Measurements from ENCODE around the gene CYBA.

The CYBA gene

GRCh38 chr16:88647178-88648070, 3.4 kb downstream of the CYBA start:
- DNase-seq (ENCODE audit: low read depth, low spot score), result no peak

- DNase-seq (ENCODE audit: low read depth, low spot score), result no peak
Observed at GRCh38 chr16:88646345-88647034, 4.4 kb downstream of the CYBA start.

- no peak for DNase-seq (ENCODE audit: low read depth, low spot score)
Observed at GRCh38 chr16:88645941-88646340, 4.9 kb downstream of the CYBA start.

- DNase-seq (ENCODE audit: low read depth, low spot score), result no peak
Observed at GRCh38 chr16:88645455-88645854, 5.4 kb downstream of the CYBA start.

- no peak for DNase-seq (ENCODE audit: low read depth, low spot score)
Observed at GRCh38 chr16:88643644-88643932, 7.3 kb downstream of the CYBA start.

GRCh38 chr16:88642881-88643643, 7.8 kb downstream of the CYBA start:
- no peak for DNase-seq (ENCODE audit: low read depth, low spot score)

GRCh38 chr16:88640498-88641247, 10.2 kb downstream of the CYBA start:
- no peak for DNase-seq (ENCODE audit: low read depth, low spot score)

- no peak for DNase-seq (ENCODE audit: low read depth, low spot score)
Observed at GRCh38 chr16:88640039-88640495, 10.8 kb downstream of the CYBA start.

- DNase-seq (ENCODE audit: low read depth, low spot score), result no peak
Observed at GRCh38 chr16:88639231-88640038, 11.4 kb downstream of the CYBA start.

GRCh38 chr16:88638323-88639230, 12.3 kb downstream of the CYBA start, which contains the start of gene IL17C:
Gene IL17C, plus strand, starts transcription at chr16:88638572. Its CDS starts 70 bp downstream, at chr16:88638642.
- no peak for DNase-seq (ENCODE audit: low read depth, low spot score)

GRCh38 chr16:88636488-88637265, 14.2 kb downstream of the CYBA start:
- DNase-seq (ENCODE audit: low read depth, low spot score), result no peak

- no peak for DNase-seq (ENCODE audit: low read depth, low spot score)
Observed at GRCh38 chr16:88635671-88636319, 15.1 kb downstream of the CYBA start.

GRCh38 chr16:88634994-88635670, 15.7 kb downstream of the CYBA start:
- DNase-seq (ENCODE audit: low read depth, low spot score), result no peak

- no peak for DNase-seq (ENCODE audit: low read depth, low spot score)
Observed at GRCh38 chr16:88634141-88634993, 16.5 kb downstream of the CYBA start.

GRCh38 chr16:88633684-88634140, 17.1 kb downstream of the CYBA start:
- no peak for DNase-seq (ENCODE audit: low read depth, low spot score)

- DNase-seq (ENCODE audit: low read depth, low spot score), result no peak
Observed at GRCh38 chr16:88632587-88632930, 18.3 kb downstream of the CYBA start.

Measured in activated naive CD8-positive, alpha-beta T cell treated with anti-CD3 and anti-CD28 coated beads, Interleukin-2, amount 50 U/mL, for 16 hours (primary cell).